Measurements from ENCODE around the gene SV2A.

SV2A gene

DNA sequence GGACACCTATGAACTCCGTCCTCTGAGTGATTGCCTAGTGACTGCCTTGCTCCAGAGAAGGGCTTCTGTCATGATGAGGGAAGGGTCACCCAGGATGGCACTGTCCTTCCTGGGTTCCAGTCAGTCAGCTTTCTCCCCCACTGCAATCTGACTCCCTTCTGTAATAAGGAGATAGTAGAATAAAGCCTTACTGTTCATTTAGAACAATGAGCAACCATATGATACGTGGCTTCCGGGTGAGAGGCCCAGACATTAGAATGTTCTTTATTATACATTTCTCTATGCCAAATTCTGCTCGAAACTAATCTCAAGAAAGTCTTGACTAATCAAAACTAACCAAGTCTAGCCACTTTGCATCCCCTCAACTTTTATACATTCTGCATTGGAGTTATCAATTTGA, 27.6 kb upstream of the SV2A start:
- ATAC-seq, result no peak
- TF ChIP-seq ESRRG (CRISPR knock-in tag; IDR thresholded peaks at IDR 0.05) (no peak), ARNTL (CRISPR knock-in tag; IDR thresholded peaks at IDR 0.05; ENCODE audit: borderline replicate concordance, low read depth) (no peak), TCF4 (CRISPR knock-in tag; IDR thresholded peaks at IDR 0.05; ENCODE audit: borderline replicate concordance) (no peak), BACH2 (CRISPR knock-in tag; IDR thresholded peaks at IDR 0.05; ENCODE audit: borderline replicate concordance) (no peak), OSR1 (CRISPR knock-in tag; IDR thresholded peaks at IDR 0.05) (no peak), CSDC2 (CRISPR knock-in tag; IDR thresholded peaks at IDR 0.05) (no peak), PATZ1 (CRISPR knock-in tag; IDR thresholded peaks at IDR 0.05; ENCODE audit: borderline replicate concordance) (no peak), TOX (CRISPR knock-in tag; IDR thresholded peaks at IDR 0.05; ENCODE audit: borderline replicate concordance) (no peak), ISL1 (CRISPR knock-in tag; IDR thresholded peaks at IDR 0.05) (no peak), ZFP3 (CRISPR knock-in tag; IDR thresholded peaks at IDR 0.05) (no peak), ZFP30 (CRISPR knock-in tag; IDR thresholded peaks at IDR 0.05) (no peak), RARB (CRISPR knock-in tag; IDR thresholded peaks at IDR 0.05) (no peak), PPARA (CRISPR knock-in tag; IDR thresholded peaks at IDR 0.05; ENCODE audit: borderline replicate concordance) (no peak), ZNF70 (CRISPR knock-in tag; IDR thresholded peaks at IDR 0.05) (no peak)
- TF ChIP-seq, protein P1, sequence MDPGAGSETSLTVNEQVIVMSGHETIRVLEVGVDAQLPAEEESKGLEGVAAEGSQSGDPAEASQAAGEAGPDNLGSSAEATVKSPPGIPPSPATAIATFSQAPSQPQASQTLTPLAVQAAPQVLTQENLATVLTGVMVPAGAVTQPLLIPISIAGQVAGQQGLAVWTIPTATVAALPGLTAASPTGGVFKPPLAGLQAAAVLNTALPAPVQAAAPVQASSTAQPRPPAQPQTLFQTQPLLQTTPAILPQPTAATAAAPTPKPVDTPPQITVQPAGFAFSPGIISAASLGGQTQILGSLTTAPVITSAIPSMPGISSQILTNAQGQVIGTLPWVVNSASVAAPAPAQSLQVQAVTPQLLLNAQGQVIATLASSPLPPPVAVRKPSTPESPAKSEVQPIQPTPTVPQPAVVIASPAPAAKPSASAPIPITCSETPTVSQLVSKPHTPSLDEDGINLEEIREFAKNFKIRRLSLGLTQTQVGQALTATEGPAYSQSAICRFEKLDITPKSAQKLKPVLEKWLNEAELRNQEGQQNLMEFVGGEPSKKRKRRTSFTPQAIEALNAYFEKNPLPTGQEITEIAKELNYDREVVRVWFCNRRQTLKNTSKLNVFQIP (CRISPR knock-in tag; IDR thresholded peaks at IDR 0.05; ENCODE audit: borderline replicate concordance, low read depth), result no peak
- TF ChIP-seq, protein P2, sequence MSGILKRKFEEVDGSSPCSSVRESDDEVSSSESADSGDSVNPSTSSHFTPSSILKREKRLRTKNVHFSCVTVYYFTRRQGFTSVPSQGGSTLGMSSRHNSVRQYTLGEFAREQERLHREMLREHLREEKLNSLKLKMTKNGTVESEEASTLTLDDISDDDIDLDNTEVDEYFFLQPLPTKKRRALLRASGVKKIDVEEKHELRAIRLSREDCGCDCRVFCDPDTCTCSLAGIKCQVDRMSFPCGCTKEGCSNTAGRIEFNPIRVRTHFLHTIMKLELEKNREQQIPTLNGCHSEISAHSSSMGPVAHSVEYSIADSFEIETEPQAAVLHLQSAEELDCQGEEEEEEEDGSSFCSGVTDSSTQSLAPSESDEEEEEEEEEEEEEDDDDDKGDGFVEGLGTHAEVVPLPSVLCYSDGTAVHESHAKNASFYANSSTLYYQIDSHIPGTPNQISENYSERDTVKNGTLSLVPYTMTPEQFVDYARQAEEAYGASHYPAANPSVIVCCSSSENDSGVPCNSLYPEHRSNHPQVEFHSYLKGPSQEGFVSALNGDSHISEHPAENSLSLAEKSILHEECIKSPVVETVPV (CRISPR knock-in tag; IDR thresholded peaks at IDR 0.05), result no peak

GRCh38 chr1:149942885-149943284, 25.2 kb upstream of the SV2A start:
- TF ChIP-seq, protein P3, sequence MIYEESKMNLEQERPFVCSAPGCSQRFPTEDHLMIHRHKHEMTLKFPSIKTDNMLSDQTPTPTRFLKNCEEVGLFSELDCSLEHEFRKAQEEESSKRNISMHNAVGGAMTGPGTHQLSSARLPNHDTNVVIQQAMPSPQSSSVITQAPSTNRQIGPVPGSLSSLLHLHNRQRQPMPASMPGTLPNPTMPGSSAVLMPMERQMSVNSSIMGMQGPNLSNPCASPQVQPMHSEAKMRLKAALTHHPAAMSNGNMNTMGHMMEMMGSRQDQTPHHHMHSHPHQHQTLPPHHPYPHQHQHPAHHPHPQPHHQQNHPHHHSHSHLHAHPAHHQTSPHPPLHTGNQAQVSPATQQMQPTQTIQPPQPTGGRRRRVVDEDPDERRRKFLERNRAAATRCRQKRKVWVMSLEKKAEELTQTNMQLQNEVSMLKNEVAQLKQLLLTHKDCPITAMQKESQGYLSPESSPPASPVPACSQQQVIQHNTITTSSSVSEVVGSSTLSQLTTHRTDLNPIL (CRISPR knock-in tag; IDR thresholded peaks at IDR 0.05; ENCODE audit: low read depth), result no peak
- no peak for TF ChIP-seq GLIS3 (CRISPR knock-in tag; IDR thresholded peaks at IDR 0.05)
- TF ChIP-seq RARB (CRISPR knock-in tag; IDR thresholded peaks at IDR 0.05), result no peak
- TF ChIP-seq TOX (CRISPR knock-in tag; IDR thresholded peaks at IDR 0.05; ENCODE audit: borderline replicate concordance), result no peak
- TF ChIP-seq ISL1 (CRISPR knock-in tag; IDR thresholded peaks at IDR 0.05), result no peak
- no peak for TF ChIP-seq PATZ1 (CRISPR knock-in tag; IDR thresholded peaks at IDR 0.05; ENCODE audit: borderline replicate concordance)
- TF ChIP-seq, protein P4, sequence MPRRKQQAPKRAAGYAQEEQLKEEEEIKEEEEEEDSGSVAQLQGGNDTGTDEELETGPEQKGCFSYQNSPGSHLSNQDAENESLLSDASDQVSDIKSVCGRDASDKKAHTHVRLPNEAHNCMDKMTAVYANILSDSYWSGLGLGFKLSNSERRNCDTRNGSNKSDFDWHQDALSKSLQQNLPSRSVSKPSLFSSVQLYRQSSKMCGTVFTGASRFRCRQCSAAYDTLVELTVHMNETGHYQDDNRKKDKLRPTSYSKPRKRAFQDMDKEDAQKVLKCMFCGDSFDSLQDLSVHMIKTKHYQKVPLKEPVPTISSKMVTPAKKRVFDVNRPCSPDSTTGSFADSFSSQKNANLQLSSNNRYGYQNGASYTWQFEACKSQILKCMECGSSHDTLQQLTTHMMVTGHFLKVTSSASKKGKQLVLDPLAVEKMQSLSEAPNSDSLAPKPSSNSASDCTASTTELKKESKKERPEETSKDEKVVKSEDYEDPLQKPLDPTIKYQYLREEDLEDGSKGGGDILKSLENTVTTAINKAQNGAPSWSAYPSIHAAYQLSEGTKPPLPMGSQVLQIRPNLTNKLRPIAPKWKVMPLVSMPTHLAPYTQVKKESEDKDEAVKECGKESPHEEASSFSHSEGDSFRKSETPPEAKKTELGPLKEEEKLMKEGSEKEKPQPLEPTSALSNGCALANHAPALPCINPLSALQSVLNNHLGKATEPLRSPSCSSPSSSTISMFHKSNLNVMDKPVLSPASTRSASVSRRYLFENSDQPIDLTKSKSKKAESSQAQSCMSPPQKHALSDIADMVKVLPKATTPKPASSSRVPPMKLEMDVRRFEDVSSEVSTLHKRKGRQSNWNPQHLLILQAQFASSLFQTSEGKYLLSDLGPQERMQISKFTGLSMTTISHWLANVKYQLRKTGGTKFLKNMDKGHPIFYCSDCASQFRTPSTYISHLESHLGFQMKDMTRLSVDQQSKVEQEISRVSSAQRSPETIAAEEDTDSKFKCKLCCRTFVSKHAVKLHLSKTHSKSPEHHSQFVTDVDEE (CRISPR knock-in tag; IDR thresholded peaks at IDR 0.05), result no peak
- TF ChIP-seq, protein P2 (CRISPR knock-in tag; IDR thresholded peaks at IDR 0.05), result no peak
- no peak for TF ChIP-seq ESRRG (CRISPR knock-in tag; IDR thresholded peaks at IDR 0.05)
- TF ChIP-seq, protein P1 (CRISPR knock-in tag; IDR thresholded peaks at IDR 0.05; ENCODE audit: borderline replicate concordance, low read depth), result no peak
- TF ChIP-seq ZNF70 (CRISPR knock-in tag; IDR thresholded peaks at IDR 0.05), result no peak
- TF ChIP-seq ZNF565 (CRISPR knock-in tag; conservative IDR thresholded peaks at IDR 0.05; ENCODE audit: low read depth), result no peak
- no peak for TF ChIP-seq TCF4 (CRISPR knock-in tag; IDR thresholded peaks at IDR 0.05; ENCODE audit: borderline replicate concordance)
- no peak for TF ChIP-seq CSDC2 (CRISPR knock-in tag; IDR thresholded peaks at IDR 0.05)
- no peak for ATAC-seq
